ENCODE data around the gene OR1N2. TPM values are rescaled to one million over a fixed set of nuclear protein-coding genes. Genes with fewer than 3 reads are reported as not detected.
"Not testable (repeated sequence)": the region's sequence is repeated elsewhere in the genome, so short reads cannot be mapped to it uniquely, and the experiment has no call there.

OR1N2 gene
- polyA plus RNA-seq, 1 experiment, result not detected

- H3K4me3 ChIP-seq (ENCODE audit: low read depth, low read length), result no peak overlapping the region
- H3K36me3 ChIP-seq (ENCODE audit: control insufficient read depth, insufficient read depth, low read length), result no peaks in the 10 kb centered on the region
- POLR2A ChIA-PET, result no interaction called here
- TF ChIP-seq CTCF (IDR thresholded peaks at IDR 0.05; ENCODE audit: insufficient read depth, low read depth, low read length), result no peak
- DNase-seq (ENCODE audit: low read depth), result no peak
- CTCF ChIA-PET, result no interaction called here
- no peaks in the 10 kb centered on the region for H3K27me3 ChIP-seq (ENCODE audit: control insufficient read depth, insufficient read depth, low read length)
Observed at GRCh38 chr9:122567901-122568300, 15.0 kb downstream of the OR1N2 start.

- CTCF ChIA-PET, result interaction anchor here (0.7 kb wide), 1 partner anchor 100 kb away, joined by 3 read pairs; no protein-coding TSS in a partner anchor
- H3K4me3 ChIP-seq (ENCODE audit: low read depth, low read length), result no peak overlapping the region
- no peaks in the 10 kb centered on the region for H3K27me3 ChIP-seq (ENCODE audit: control insufficient read depth, insufficient read depth, low read length)
- POLR2A ChIA-PET, result interaction anchor here (0.6 kb wide), 2 partner anchors 197 to 1917 kb away, joined by 4 to 6 read pairs; no protein-coding TSS in a partner anchor
- H3K36me3 ChIP-seq (ENCODE audit: control insufficient read depth, insufficient read depth, low read length), result no peaks in the 10 kb centered on the region
- TF ChIP-seq CTCF (IDR thresholded peaks at IDR 0.05; ENCODE audit: insufficient read depth, low read depth, low read length), result no peak
- DNase-seq (ENCODE audit: low read depth), result peak; percentile 17
Observed at GRCh38 chr9:122572456-122572855, 19.5 kb downstream of the OR1N2 start.

- CTCF ChIA-PET, result no interaction called here
- no peak for TF ChIP-seq CTCF (IDR thresholded peaks at IDR 0.05; ENCODE audit: insufficient read depth, low read depth, low read length)
- no peak for DNase-seq (ENCODE audit: low read depth)
- Histone ChIP-seq H3K4me3 (ENCODE audit: low read depth, low read length) (no peak overlapping the region), H3K36me3 (ENCODE audit: control insufficient read depth, insufficient read depth, low read length) (no peaks in the 10 kb centered on the region), H3K27me3 (ENCODE audit: control insufficient read depth, insufficient read depth, low read length) (peaks cover 2% of the 10 kb centered on the region; the same call in 1 of the 2 replicates)
- POLR2A ChIA-PET, result no interaction called here
Observed at GRCh38 chr9:122579874-122580273, 27.0 kb downstream of the OR1N2 start.

- H3K4me3 ChIP-seq (ENCODE audit: low read depth, low read length), result no peak overlapping the region
- ChIA-PET CTCF (no interaction called here), POLR2A (no interaction called here)
- peak; percentile 54 for DNase-seq (ENCODE audit: low read depth)
- TF ChIP-seq CTCF (IDR thresholded peaks at IDR 0.05; ENCODE audit: insufficient read depth, low read depth, low read length), result no peak
- peaks cover 2% of the 10 kb centered on the region; the same call in 1 of the 2 replicates for H3K27me3 ChIP-seq (ENCODE audit: control insufficient read depth, insufficient read depth, low read length)
- H3K36me3 ChIP-seq (ENCODE audit: control insufficient read depth, insufficient read depth, low read length), result no peaks in the 10 kb centered on the region
Observed at GRCh38 chr9:122580360-122580759, 27.4 kb downstream of the OR1N2 start.

GRCh38 chr9:122583284-122583683 is 30.4 kb downstream of the OR1N2 start, which contains the start of gene OR1L8:
TSS of gene OR1L8 (minus strand) at chr9:122583384. CDS start at chr9:122568477, 14,907 bp downstream.
- H3K4me3 ChIP-seq (ENCODE audit: low read depth, low read length); H3K27me3 ChIP-seq (ENCODE audit: control insufficient read depth, insufficient read depth, low read length); CTCF ChIA-PET; POLR2A ChIA-PET; H3K36me3 ChIP-seq (ENCODE audit: control insufficient read depth, insufficient read depth, low read length); DNase-seq (ENCODE audit: low read depth): not testable (repeated sequence)

Other genes starting within 250 kb of the OR1N2 start
- 72.6 and 102 TPM in 2 replicates for gene PTGS1, start 182.1 kb upstream of the OR1N2 start, polyA plus RNA-seq (2011; rRNA removed)
- not detected in 2 replicates for gene OR1J1, start 75.2 kb upstream of the OR1N2 start, polyA plus RNA-seq (2011; rRNA removed)
- 0.64 TPM in 2 replicates for gene OR1J2, start 42.3 kb upstream of the OR1N2 start, polyA plus RNA-seq (2011; rRNA removed)
- gene OR1J4, start 34.0 kb upstream of the OR1N2 start, polyA plus RNA-seq (2011; rRNA removed), result 0.69 and 0.71 TPM in 2 replicates
- not detected in 2 replicates for gene OR1N1, start 25.8 kb upstream of the OR1N2 start, polyA plus RNA-seq (2011; rRNA removed)
- 0.05 and 0.07 TPM in 2 replicates for gene OR1L8, start 30.3 kb downstream of the OR1N2 start, polyA plus RNA-seq (2011; rRNA removed)
- 1.0 and 1.1 TPM in 2 replicates for gene OR1Q1, start 61.6 kb downstream of the OR1N2 start, polyA plus RNA-seq (2011; rRNA removed)
- not detected in 2 replicates for gene OR1B1, start 104.5 kb downstream of the OR1N2 start, polyA plus RNA-seq (2011; rRNA removed)
- gene OR1L1, start 108.6 kb downstream of the OR1N2 start, polyA plus RNA-seq (2011; rRNA removed), result not detected in 2 replicates
- gene OR1L3, start 122.0 kb downstream of the OR1N2 start, polyA plus RNA-seq (2011; rRNA removed), result not detected in 2 replicates
- gene OR1L4, start 170.9 kb downstream of the OR1N2 start, polyA plus RNA-seq (2011; rRNA removed), result not detected in 2 replicates
- not detected in 2 replicates for gene OR1L6, start 189.2 kb downstream of the OR1N2 start, polyA plus RNA-seq (2011; rRNA removed)
- gene OR5C1, start 235.8 kb downstream of the OR1N2 start, polyA plus RNA-seq (2011; rRNA removed), result not detected in 2 replicates
- gene OR1K1, start 247.0 kb downstream of the OR1N2 start, polyA plus RNA-seq (2011; rRNA removed), result not detected in 2 replicates

Measured in BJ (cell line).